Measurements from ENCODE around the gene TAS2R3. TPM values are rescaled to one million over a fixed set of nuclear protein-coding genes. Genes with fewer than 3 reads are reported as not detected.
"Not testable (repeated sequence)": the region's sequence is repeated elsewhere in the genome, so short reads cannot be mapped to it uniquely, and the experiment has no call there.

Gene TAS2R3, protein sequence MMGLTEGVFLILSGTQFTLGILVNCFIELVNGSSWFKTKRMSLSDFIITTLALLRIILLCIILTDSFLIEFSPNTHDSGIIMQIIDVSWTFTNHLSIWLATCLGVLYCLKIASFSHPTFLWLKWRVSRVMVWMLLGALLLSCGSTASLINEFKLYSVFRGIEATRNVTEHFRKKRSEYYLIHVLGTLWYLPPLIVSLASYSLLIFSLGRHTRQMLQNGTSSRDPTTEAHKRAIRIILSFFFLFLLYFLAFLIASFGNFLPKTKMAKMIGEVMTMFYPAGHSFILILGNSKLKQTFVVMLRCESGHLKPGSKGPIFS
- polyA plus RNA-seq (ENCODE audit: insufficient read length in 3 of 3): under 1 TPM; 0.19 to 0.80 (median 0.51) TPM

DNA sequence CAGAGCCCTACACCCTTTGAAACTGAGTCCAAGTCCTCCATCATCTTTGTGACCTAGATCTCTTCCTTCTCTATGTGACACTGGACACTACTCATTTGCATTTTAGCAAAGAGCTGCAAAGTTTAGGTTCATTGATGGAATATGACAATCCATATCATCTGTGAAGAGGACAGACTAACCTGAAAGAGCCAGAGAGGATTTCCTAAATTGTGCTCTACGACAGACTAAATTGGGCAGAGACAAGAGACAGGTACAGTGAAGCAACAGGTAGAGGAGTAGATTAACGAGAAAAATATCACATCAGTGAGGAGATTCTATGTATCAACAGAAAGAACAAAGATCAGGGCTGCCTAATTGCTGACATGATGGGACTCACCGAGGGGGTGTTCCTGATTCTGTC is at the start of gene TAS2R3:
Gene TAS2R3, plus strand, starts transcription at position 301 of the 400 bp plus-strand sequence. Its CDS starts 62 bp downstream, at position 363.
- DNase-seq (ENCODE audit: low read depth in 3 of 3, low spot score in 2 of 3): no peak

DNA sequence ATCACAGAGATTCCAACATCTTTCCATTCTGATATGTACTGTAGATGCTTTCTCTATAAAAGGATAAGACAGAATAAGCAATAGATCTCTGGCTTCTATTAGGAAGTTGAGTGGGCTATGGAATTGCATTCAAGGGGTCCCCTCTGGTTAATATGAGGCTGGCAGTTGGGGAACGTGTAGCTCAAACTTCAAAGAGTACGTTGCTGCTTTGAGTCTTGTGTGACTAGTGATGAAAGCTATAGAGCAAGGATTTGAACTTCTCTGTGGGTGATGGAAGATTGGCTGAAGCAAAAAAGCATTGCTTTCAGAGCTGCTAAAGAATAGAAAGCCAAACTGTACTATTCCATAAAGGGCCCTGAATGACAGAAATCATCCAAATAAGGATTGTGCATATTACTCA is 49.3 kb upstream of the TAS2R3 start:
- no peak for DNase-seq (ENCODE audit: low read depth in 3 of 3, low spot score in 2 of 3)

DNA sequence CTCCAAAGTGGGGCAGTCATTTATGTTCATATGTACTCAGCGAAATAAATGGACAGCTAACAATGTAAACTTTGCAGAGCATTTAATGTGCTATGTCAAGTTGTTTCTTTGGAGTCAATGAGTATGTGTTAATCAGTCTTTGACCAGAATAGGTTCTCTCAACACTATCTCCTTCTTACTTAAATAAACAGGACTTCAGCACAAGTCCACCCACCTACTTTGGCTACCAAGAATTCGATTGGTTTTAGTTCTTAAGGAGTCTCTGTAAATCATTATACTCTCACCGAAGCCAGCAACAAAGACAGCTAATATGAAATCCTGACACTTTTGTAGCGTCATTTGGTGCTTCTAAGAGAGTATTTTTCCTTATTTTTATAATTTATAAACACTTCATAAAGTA is 48.9 kb upstream of the TAS2R3 start:
- no peak for DNase-seq (ENCODE audit: low read depth in 3 of 3, low spot score in 2 of 3)

DNA sequence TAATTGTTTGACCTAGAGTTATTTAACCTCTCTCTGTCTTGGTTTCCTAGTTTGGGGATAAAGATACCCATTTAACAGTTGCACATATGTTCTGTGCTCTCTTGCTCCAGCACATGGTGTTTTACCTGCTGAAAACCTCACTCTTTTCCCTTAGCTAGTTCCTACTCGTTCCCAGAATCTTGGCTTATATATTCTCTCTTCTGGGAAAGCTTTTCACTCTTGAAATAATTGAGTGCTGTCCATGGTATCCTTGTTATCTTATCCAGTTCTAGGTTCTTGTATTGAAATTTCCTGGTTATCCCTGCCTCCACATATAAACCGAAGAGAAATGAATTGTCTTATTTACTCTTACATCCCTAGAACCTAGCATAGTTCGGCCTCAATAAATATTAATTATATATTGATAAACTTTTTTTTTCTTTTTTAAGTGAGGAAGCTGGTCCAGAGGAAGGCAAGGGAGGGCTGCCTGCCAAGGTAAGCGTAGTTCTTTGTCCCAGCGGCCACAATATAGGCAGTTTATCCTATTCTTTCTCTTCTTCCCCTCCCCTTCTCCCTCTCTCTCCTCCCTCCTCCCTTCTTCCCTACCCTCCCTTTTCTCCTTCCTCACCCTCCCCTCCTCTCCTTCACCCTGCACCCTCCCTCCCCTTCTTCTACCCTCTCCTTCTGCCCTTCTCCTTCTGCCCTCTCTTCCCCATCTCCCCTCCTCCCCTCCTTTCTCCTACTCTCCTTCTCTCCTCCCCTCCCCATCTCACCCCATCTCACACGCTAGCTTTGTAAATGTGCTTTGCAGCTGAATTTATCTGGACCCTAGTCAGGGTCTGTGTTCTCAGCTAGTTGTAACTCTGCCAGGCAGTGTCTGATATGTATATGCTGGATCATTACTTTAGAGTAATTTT is 47.9 kb upstream of the TAS2R3 start:
- no peak for DNase-seq (ENCODE audit: low read depth in 3 of 3, low spot score in 2 of 3)

DNA sequence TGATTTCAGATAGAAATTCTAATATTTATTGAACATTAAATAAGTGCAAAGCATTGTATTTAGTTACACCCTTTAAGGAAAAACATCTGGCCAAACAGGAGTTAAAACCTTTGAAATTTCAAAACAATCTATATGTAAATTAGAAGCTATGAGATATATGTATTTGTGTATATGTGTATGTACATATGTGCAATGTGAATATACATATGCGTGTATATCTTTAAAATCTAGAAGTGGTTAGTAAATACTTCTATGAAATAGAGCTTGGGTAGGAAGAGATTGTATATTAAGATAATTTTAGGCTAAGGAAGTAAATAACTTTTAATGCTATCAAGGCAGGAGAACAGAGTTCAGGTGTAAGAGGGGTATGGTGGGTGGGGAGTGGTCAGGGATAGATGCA is 46.4 kb upstream of the TAS2R3 start:
- DNase-seq (ENCODE audit: low read depth in 3 of 3, low spot score in 2 of 3): no peak

DNA sequence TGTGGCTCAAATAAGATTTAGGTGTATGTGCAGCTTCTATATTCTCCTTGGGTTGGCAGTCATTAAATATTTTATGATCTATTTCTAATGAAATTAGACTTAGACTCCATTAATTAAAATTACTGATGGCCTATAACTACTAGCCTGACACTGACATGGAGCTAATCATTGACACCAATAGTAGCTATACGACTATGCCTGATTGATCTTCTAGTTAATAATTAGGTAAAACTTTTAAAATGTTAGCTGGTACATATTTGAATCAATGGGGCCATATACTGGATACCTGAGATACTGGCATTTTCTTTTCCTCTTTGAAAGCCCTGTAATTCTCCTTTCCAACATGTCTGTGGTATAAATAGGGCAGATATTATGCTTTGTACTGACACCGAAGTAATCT is 41.4 kb upstream of the TAS2R3 start:
- no peak for DNase-seq (ENCODE audit: low read depth in 3 of 3, low spot score in 2 of 3)

DNA sequence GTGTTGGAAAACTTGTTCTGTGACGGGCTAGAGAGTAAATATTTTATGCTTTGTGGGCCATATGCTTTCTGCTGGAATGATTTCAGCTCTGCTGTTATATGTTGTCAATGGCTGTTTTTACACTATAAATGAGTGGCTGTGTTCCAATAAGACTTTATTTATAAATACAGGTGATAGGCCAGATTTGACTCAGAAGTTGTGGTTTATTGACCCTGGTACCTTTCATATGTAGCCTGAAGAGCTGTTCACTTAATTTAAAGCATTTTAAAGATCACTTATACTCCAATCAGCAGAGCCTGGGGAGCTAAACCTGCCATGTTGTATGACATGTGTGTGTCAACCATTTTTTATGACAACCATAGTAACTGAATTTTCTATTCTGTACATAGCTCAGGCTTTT is 34.9 kb upstream of the TAS2R3 start:
- no peak for DNase-seq (ENCODE audit: low read depth in 3 of 3, low spot score in 2 of 3)

DNA sequence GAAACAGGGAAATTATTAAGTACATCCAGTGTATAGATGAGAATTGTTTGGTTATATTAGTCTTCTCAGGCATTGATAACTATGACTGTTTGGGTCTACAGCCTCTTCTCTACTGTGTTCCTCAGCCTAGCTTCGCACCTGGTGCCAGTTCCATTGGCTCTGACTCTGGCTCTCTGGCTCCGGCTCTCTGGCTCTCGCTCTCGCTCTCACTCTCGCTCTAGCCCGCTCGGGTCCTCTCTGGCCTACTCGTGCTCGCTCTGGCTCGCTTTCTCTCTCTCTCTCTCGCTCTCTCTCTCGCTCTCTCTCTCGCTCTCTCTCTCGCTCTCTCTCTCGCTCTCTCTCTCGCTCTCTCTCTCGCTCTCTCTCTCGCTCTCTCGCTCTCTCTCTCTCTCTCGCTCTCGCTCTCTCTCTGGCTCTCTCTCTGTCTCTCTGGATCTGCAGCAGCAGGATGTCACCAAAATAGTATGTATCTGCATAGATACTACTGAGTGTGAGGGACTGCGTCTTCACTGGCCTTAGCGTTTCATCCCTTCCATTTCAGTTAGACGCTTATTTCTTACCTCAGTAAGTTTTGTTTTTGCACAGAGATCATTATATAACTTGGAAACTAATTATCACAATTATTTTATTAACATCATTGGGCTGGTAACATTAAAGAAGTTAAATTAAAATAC is 32.3 kb upstream of the TAS2R3 start:
- DNase-seq (ENCODE audit: low read depth in 3 of 3, low spot score in 2 of 3): no peak

DNA sequence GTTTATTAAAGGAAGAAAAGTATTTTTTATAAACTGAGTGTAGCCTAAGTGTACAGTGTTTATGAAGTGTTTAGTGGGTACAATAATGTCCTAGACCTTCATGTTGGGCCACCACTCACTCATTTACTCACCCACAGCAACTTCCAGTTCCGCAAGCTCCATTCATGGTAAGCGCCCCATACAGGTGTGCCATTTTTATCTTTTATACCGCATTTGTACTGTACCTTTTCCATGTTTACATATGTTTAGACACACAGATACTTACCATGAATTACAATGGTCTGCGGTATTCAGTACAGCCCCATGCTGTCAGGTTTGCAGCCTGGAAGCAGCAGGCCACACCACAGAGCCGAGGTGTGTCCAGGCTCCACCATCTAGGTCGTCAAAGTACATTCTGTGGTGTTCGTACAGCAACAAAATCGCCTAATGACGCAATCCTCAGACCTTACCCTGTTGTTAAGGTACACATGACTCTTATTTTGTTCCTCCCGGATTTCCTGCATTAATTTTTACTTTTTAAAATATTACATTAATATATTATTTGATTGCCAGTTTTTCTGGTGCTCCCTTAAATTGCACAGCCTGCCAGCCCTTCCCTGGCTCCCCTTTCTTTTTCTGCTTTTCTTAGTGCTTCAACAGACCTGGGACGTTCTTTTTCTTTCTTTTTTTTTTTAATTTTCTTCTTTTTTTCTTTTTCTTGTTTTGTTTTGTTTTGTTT is 26.6 kb upstream of the TAS2R3 start:
- no peak for DNase-seq (ENCODE audit: low read depth in 3 of 3, low spot score in 2 of 3)

DNA sequence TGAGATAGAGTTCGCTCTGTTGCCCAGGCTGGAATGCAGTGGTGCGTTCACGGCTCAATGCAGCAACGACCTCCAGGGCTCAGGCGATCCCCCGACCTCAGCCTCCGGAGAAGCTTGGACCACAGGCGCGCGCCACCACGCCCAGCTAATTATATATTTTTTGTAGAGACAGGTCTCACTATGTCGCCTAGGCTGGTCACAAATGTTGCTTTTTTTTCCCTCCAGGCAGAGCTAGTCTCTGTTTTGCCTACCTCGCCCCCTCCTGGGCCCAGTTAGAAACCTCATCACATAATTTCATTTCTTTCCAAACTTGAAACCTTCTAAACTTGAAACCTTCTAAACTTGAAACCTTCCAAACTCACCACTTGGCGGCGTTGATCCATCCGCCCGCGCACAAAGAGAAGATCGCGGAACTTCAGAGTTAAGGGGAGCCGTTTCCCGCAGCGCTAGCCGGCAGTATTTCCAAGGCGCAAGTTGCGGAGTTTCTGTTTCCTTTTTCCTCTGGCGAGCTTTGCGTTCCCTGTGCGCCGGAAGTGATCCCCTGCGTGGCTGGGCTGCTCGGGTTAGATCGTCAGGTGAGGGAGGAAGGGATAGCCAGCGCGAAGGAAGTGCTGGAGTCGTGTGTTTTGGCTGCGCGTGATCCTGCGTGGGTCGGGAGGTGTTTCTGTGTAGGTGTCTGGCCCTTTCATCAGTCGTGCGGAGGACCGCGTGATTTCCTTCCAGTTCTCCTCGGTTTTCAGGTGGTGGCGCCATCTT is 25.9 kb upstream of the TAS2R3 start, which contains the start of gene SSBP1:
Gene SSBP1, plus strand, starts transcription at position 523 of the 756 bp plus-strand sequence. CDS start 809 bp downstream, outside the sequence.
- peak; percentile 91 to 95 (median 94) for DNase-seq (ENCODE audit: low read depth in 3 of 3, low spot score in 2 of 3)

DNA sequence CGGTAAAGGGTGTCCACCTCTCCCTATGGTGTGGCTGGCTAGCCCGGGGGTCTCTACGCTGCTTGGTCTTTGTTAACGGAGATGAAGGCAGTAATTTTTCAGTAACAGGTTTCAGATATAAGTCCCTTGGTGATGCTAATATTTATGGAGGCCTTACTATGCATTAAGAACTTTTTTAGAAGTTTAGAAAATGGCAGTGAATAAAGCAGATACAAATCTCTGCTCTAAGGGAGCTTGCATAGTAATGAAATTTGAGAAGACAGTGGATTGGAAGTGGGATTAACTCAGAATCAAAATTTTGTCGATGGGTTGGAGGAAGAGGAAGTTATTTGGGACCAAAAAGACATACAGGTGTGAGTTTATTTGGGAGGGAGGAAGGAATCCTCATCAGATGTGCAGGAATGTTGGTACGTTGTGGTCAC is 25.3 kb upstream of the TAS2R3 start:
- DNase-seq (ENCODE audit: low read depth in 3 of 3, low spot score in 2 of 3): peak in 1 of 3 donors; percentile 18

DNA sequence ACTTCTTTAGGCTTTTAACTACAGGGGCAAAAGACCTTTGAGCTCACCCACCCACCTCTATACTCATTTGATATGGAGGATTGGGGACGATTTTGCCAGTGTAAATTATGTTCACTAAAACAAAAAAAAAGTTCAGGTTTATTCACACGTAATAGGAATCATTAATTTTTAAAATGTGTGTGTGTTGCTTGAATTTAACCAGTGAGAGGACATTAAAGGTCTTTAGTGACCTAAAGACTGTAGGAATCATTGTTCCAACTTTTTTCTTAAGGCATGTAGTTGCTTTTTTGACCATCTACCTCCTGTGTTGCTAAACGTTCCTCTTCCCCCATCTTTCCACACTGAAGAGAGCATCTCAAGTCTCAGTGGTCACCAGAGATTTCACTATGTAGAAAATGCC is 24.6 kb upstream of the TAS2R3 start:
- DNase-seq (ENCODE audit: low read depth in 3 of 3, low spot score in 2 of 3): no peak

DNA sequence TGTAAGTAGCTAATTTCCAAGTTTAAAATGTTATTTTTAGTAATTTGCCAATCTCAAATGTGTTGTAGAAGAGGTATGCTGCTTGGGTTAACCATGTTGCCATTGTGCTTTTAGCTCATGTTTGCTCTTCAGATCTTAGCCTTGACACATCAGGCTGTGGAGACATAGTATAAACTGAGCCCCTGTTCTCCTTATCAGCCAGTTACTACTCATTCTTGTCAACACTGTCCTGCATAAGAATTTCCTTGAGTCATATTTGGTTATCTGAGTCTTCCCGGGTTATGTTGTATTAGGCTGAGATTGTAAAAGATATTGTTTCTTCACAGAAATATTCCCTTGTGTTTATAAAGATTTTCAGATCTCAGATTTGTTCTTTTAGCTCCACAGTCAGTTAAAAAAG is 21.7 kb upstream of the TAS2R3 start:
- DNase-seq (ENCODE audit: low read depth in 3 of 3, low spot score in 2 of 3): no peak

DNA sequence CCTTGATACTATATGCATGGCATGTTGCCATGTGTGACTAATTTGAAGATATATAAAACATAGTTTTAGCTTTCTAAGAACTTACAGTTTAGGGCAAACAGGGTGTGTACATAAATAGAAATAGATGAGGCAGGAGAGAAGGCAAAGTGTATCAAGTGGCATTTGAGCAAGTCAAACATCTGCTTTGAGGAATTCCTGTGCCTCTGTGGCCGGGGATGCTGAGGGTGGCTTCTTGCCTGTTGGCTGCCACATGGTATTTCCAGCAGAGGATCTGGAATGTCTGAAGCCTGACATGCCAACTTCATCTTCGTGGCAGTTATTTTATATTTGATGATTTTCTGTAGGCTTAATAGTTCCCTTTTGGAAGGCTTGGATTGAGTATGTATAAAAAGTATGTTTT is 19.8 kb upstream of the TAS2R3 start:
- DNase-seq (ENCODE audit: low read depth in 3 of 3, low spot score in 2 of 3): no peak

DNA sequence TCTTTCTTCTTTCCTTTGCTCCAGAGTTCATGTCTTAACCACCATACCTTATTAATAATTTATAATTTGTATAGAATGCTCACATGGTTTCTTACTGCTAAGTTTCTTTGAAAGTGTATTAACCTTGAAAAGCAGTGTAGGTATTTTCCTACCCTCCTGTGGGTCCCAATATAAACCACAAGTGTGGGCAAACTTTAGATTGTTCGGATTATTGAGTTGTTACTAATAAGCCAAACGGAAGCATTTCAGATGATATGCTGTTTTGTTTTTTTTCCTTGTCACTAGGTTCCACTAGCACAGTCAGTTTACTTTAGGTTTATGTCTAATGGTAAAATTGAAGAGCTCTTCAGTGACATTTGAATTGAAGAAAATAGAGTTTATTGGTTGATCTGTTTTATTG is 15.5 kb upstream of the TAS2R3 start:
- no peak for DNase-seq (ENCODE audit: low read depth in 3 of 3, low spot score in 2 of 3)

DNA sequence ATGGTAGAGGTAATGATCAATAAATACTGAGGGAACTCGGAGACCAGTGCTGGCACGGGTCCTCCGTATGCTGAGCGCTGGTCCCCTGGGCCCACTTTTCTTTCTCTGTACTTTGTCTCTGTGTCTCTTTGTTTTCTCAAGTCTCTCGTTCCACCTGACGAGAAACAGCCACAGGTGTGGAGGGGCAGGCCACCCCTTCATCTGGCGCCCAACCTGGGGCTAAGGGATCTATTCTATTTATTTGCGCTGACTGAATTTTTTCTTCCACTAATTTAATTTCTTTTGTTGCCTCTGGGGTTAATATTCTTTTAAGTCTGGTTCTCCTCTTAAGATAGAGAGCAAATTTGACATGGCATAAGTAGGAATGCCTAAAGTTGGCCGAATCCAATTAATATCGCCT is 12.0 kb upstream of the TAS2R3 start:
- DNase-seq (ENCODE audit: low read depth in 3 of 3, low spot score in 2 of 3): not testable (repeated sequence)

DNA sequence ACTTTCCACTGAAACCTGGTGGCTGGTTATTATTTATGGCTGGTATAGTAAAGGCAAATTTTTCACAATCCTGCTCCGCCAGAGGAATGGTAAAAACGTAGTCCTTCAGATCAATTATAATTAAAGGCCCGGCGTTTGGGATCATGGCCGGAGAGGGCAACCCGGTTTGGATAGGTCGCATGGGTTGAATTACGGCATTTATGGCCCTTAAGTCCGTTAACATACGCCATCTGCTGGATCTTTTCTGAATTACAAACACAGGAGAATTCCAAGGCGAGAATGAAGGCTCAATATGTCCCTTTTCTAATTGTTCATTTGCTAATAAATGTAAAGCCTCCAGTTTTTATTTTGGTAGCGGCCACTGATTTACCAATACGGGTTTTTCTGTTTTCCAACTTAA is 11.3 kb upstream of the TAS2R3 start:
- DNase-seq (ENCODE audit: low read depth in 3 of 3, low spot score in 2 of 3): no peak

DNA sequence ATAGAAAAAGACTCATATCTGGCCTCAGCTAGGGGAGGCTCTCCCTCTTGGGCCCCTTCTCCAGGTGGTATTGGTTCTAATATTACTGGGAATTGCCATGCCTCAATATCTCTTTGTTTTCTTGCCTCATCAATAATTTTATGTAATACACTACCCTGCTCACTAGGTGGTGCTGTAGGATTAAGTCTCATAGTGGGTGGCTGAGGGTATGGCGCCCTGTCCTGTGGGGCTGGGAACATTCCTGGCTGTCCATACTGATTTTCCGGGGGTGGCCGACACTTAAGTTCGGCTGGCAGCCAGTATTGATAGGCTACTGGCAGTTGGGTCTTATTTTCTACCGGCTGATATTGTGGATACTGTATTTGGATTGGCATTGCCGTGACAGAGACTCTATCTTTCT is 9.0 kb upstream of the TAS2R3 start:
- DNase-seq (ENCODE audit: low read depth in 3 of 3, low spot score in 2 of 3): no peak

DNA sequence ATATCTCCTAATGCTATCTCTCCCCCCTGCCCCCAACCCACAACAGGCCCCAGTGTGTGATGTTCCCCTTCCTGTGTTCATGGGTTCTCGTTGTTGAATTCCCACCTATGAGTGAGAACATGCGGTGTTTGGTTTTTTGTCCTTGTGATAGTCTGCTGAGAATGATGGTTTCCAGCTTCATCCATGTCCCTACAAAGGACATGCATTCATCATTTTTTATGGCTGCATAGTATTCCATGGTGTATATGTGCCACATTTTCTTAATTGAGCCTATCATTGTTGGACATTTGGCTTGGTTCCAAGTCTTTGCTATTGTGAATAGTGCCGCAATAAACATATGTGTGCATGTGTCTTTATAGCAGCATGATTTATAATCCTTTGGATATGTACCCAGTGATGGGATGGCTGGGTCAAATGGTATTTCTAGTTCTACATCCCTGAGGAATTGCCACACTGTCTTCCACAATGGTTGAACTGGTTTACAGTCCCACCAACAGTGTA is 6.2 kb downstream of the TAS2R3 start:
- DNase-seq (ENCODE audit: low read depth in 3 of 3, low spot score in 2 of 3): not testable (repeated sequence)

DNA sequence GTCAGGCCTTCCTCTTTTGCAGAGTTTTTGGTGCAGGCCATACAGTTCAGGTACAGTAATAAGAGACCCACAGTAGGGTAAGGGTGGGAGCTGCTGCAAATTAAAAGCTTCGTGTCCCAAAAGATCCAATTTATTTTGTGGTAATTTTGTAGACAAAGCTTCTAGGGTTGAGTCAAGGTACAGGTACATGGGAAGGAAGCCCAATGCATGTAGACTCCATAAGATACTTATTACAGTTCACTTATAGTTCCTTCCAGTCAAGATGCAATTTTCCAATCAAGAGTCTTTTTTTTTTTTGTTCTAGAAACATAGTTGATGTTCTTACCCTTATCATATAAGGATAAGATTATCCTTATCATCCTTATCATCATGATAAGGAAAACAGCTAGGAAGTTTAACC is 12.5 kb downstream of the TAS2R3 start, which contains the start of gene TAS2R4:
Gene TAS2R4, plus strand, starts transcription at position 301 of the 400 bp plus-strand sequence. CDS start 1,815 bp downstream, outside the sequence.
- DNase-seq (ENCODE audit: low read depth in 3 of 3, low spot score in 2 of 3): no peak
